Measurements from ENCODE around the gene SRPK2.

Gene SRPK2

DNA sequence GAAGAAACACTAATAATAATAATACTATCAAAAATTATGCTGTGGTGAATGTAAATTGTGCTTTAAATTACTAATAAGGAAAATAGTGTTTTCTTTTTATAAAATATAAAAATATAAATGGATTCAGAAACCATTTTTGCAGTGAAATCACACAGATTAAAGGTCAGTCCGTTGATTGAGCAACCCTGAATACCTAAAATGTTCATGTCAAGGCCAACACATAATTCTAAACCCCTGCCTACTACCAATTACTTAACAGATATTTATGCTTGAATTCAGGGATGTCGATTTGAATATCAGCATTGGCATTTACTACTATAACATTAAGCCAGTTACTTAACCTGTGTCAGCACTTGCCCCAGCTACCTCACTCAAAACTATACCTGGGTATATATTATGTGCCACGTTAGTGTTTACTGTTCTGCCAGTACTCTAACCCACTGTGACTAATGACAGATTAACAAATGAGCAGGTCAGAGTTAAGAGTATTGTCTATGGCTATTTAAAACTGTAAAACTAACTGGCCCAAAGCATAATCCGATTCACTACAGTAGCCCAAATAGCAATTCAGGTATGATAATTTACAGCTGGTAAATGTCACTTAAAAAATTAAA lies 209.7 kb downstream of the SRPK2 start:
- no peak for DNase-seq

DNA sequence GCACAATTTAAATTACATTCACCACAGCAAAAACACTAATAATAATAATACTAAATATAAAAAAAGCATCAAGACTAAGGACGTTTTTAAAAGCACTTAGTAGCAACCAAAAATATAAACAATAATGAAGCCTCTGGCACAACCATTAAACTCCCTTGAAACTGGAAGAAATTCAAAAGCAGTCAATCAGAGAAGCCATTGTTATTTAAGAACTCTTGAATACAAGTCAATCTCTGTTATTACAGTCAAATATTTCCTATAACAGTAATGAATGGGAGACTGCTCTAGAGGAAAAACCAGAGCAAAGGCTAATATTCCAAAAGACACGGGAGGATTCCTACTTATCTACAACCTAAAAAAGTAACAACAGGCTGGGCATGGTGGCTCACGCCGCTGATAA lies 210.5 kb downstream of the SRPK2 start:
- DNase-seq, result no peak

DNA sequence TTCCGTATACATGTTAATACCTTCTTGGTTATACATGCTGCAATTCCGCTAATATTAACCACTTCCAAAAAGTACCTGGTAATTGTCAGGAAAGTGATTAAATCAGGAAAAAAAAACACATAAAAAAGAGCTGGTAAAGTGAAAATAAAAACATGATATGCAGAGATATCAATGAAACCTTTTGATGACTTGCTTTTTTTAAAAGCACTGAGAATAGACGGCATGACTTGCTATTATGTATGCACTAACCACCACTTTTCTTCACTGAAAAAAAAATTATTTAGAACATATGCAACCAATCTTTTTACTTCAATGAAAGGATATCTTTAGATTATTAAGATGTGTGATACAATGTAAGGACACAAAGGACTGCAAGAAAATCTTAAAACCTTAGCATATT lies 211.7 kb downstream of the SRPK2 start:
- DNase-seq, result no peak

DNA sequence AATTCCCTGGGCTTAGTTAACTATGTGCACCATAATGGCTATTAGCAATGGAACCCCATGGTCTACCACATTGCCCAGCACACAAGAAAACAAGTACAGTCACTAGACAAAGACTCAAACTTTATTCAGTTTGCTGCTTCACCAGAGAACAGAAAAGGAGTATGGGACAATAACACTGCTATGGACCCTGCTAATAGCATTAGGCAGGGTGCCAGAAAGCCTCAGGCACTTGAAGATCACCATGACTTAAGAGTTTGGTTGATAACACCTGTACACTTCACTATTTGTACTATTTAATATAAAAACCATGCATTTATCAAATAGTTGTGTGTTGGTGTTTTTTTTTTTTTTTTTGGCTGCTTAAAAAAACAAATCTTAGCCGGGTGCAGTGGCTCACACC lies 215.1 kb downstream of the SRPK2 start:
- DNase-seq, result no peak

DNA sequence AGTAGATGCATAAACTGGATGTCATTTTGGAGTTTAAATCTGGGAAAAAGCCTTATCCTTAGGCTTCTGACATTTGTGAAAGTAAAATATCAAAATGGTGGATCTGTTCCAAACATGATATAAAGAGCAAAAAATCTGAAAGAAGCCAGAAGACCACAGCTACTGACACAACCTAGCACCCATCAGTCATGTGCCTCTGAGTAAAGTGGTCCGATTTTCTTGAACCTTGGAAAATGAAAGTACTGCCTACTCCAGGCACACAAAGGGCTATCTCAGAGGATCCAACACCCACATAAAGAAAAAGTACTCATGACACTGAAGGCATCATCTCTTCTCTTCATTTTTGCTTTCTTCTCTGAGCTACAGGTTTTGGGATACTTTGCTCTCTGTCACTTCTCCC lies 224.0 kb downstream of the SRPK2 start:
- DNase-seq, result no peak

DNA sequence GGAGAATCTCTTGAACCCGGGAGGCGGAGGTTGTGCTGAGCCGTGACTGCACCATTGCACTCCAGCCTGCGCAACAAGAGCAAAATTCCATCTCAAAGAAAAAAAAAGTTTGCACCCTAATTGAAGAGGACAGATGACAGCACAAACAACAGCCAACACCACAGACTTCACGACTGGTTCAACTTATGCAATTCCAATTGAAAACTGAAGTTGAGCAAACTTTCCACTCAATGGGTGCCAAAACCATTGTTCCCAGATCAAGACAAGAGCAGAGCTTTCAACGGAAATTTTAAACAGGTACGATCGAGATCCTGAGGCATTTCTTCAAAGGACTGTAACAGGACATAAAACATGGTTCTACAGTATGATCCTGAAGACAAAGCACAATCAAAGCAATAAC lies 225.0 kb downstream of the SRPK2 start:
- DNase-seq, result no peak

DNA sequence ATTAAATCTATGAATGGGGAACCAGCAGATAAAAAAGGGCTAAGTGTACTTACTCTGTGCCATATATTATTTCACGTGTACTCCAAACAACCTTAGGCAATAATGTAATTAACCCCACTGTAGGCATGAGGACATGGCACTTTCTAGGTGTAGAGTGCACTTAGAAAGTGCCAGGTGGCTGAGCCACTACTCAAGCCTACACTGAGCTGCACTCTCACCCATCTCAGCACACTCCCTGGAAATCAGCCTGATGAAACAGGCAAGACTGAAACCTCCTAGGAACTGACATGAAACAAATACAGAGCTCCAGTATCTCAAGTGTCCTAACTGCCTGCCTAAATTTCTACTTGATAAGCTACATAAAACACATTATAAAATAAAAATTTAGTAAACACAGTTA lies 227.4 kb downstream of the SRPK2 start:
- no peak for DNase-seq

DNA sequence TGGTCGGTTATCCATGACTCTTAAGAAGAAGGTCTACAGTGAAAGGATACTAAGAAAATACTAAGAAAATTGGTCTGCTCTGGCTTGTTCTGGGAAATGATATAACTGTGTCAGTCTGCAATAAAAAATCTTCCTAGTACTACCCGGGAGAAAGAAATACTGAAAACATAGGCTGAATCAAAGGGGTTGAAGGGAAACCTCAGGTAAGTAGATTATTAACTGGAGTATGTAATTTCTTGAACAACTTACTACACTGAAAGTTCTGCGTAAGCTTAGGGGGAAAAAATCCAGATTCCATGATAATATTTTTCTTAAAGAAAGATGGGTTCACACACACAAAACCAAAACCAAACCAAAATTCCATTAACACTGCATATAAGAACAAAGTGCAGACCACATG lies 231.4 kb downstream of the SRPK2 start:
- no peak for DNase-seq

DNA sequence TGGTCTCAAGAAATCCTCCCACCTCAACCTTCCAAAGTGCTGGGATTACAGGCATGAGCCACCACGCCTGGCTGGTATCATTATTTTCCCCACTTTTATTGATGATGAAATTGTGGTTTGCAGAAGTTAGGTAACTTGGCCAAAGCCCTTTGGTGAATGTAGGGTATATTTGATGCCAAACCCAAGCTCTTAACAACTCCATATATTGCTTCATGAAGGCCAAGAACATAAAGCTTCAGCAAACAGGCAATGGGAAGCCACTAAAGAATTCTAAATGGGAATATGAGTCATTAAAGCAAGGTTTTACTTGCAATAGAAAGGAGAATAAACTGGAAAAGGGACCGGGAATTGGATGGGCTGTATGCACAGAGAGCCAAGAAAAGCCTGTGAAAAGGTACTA lies 232.0 kb downstream of the SRPK2 start:
- no peak for DNase-seq

DNA sequence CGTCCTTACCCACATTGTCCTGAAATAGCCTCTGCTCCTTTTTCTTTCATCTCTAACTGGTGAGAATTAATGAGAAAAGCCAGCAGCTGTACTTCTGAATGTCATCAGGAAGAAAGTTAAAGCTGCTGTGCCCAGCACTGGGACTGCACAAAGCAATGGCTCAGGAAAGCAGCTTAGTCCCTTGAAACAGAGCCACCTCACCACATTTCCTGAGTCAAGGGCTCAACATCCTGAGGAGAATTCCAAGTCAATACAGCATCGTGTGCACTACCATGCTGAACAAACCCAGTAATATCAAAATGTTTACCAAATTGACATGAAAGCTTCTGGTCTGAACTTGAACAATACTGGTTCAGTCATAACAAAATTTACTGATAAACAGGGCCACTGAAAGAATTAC lies 234.6 kb downstream of the SRPK2 start:
- no peak for DNase-seq

DNA sequence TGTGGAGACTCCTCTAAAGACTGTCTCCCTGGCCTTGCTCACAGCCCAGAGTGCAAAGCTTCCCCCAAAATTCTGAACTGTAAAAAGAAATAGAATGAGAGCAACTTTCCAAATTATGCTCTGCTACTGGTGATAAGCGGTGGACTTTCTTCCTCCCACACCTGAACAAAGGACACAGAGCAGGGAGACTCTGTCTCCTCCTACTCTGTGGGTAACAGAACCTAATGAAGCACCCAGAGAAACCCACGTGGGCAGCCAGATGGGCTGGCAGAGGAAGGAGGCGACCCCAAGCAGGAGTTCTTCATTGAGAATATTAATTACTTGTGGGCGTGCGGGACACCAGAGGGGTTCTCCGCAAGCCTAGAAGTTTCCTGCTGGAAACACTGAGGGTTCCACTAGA lies 235.2 kb downstream of the SRPK2 start:
- no peak for DNase-seq

DNA sequence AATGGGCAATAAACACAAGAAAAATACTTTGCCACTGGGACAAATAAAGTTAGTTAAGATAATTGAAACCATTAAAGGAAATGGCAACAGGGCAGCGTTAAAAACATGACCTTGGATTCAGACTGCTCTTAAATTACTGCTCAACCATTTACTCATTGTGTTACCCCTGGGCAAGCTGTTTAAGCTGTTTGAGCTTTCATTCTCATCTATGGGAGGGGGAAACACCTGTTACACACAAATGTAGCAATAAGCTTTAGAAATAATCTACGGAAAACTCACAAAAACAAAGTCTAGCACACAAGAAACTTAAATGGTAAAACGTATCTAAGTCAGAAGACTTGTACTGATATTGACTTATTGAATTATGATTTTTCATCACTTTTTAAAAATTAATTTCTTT lies 237.6 kb downstream of the SRPK2 start:
- DNase-seq, result no peak

DNA sequence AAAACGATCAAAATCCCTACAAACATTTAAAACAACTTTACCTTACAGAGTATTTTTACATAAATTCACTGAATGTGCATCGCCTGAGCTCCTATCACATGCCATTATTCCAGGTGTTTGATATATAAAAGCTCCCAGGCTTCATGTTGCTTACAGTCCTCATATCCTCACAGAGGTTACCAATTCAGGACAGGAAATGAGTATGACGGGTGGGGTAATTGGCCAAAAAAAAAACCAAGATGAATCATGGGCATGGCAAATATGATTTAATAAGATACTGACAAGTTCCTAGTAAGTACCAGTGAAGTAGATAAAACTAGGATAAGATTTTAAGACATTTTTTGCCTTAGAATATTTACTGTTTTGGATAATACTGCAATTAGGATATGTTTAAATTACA lies 238.9 kb downstream of the SRPK2 start:
- no peak for DNase-seq

DNA sequence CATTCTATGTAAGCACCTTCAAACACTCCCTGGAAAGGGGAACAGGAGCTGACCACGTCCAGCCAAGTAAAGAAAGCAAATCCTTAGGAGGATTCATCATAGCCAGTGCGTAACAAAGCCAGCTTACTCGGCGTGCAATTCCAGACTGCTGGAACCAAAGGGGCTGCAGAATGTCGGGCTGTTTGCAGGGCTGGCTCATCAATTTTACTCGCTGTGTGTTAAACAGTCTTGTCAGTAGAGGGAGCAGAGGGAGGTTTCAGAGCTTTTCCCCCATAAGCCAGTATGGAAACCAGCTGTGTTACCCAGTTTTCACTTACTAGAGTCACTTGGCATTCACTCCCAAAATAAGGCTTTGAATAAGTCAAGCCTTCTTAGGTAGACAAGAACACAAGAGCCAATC lies 247.7 kb downstream of the SRPK2 start:
- DNase-seq, result no peak

DNA sequence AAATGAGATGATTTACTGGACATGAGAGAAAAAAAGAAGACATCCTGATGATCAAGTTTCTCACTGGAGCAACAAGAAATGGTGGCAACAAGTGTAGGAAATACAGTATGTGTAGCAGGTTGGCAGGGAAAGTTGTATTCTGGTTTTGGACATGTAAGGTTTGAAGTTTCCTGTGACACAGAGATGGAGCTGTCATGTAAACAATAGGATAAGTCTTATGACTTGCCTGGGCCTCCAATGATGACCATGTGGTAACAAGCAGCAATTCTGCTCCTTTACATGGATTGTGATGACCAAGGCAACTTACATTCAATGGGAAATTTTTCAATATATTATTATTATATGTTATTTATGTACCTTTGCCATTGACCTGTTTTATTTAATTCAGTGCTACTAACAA lies 249.3 kb downstream of the SRPK2 start:
- no peak for DNase-seq

DNA sequence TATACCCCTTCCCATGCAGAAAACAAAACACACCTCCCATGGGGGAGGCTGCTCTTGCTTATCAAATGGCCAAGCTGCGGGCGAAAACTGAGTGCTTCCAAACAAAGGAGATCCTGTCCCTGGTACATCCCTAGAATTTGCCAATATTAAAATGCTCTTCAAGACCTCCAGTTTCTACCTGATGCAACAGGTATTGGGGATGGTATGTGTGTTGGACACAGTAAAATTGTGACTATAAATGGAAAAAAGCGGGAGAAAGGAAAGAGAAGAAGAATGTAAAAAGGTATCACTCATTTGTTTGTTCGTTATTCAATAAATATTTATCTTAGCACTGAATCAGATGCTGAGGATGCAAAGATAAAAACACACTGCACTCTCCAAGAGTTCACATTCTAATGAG lies 250.8 kb downstream of the SRPK2 start:
- DNase-seq, result no peak

DNA sequence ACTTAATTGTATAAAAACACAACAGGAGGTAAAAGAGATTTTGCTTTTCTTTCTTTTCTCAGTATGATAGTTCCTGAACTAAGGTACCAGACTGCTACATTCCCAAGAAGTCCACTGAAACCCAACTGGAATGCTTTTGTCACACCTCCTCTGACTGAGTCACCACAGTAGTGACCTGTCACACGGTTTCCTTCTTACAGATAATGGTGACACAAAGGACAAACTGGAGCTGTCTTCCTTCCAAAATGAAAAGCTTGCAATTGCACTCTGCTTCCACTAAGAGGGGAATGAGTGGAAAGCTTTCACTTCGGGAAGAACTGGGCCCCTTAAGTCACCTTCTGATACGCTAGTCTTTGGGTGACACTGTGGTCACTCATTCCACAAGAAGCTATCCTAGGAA lies 252.5 kb downstream of the SRPK2 start:
- no peak for DNase-seq

DNA sequence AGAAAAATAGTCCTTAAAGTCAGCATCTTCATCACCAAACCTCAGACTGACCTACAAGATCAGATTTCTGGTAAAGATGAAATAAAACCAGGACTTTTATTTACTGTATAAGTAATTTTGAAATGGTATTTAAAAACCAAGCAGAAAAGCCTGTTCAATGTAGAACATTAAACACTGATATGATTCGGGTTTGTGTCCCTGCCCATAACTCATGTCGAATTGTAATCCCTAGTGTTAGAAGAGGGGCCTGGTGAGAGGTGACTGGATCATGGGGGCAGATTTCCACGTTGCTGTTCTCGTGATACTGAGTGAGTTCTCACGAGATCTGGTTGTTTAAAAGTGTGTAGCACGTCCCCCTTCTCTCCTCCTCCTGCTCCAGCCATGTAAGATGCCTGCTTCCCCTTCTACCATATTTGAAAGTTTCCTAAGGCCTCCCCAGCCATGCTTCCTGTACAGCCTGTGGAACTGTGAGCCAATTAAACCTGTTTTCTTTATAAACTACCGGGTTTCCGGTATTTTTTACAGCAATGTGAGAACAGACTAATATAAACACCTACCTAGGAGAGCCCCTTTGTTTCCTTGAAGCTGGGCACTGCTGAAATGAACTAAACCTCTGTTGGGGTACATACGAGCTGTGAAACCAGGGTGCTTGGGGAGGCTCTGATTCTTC lies 254.6 kb downstream of the SRPK2 start:
- DNase-seq, result no peak

DNA sequence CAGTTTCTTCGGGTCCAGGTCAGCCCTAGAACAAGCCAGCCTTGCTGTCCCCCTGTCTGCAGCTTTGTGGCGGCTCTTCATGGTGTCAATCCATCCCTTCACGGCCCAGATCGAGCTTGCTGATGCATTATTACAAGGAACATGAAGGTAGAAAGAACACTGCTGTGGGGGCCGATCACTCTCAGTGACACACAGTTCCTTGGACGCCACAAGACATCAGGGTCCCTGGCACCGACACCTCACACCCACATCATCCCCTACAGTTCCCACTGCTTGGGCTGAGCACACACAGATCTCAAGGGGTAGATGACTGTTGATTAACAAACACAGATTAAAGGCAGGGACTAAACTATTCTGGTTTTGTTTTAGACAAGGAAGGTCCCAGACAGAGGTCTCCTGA lies 255.4 kb downstream of the SRPK2 start:
- DNase-seq, result no peak

DNA sequence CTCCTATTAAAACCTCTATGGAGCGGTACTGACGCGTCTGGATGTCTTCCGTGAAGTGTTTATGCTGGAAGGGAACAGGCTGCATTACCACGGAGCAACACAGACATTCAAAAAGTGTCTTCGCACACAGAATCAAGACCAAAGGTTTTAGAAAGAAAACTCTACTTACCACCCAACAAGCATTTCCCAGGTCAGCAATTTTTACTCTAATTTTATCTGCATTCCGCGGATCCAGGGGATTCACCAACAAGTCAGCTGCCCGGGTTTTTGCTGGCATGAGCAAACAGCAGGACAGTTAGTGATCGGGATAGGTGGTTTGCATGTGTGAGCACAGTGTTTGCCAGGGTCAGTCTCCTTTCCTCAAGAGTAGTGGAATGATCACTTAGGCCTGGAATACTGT lies 255.9 kb downstream of the SRPK2 start:
- no peak for DNase-seq

DNA sequence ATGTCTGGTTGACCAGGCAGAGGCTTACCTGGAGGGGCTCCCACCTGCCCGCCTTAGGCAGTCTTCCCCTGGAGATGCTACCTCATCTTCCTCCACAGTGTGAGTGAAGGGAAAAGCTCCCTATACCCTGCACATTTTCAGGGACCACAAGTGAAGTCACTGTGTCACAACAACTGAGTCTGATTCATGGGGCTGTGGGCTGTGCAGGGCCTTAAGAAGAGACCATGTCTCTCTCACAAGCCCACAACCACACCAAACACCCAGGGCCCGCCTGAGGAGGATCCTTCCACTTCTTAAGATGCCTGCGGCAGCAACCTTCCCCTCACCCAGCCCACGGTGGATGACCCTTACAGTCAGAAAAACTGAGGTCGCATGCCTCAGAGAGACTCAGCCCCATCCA lies 256.4 kb downstream of the SRPK2 start:
- DNase-seq, result no peak

DNA sequence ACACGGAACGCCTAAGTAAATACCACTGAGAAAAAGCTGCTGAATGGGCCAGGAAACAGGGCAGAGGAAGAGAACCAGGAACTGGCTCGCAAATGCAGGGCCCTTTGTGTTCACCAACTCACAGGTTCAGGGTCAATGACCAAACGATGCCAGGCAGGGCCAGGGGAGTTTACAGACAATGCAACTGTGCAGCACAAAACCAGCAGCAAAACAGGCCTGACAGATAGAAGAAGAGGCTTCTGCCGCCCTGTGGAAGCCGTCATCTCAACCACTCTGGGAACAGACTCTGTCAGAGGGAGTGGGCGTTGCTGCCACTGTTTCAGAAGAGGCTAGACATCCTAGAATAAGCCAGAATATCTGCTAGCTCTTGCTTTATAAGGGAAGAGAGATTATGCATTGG lies 256.8 kb downstream of the SRPK2 start:
- DNase-seq, result no peak

DNA sequence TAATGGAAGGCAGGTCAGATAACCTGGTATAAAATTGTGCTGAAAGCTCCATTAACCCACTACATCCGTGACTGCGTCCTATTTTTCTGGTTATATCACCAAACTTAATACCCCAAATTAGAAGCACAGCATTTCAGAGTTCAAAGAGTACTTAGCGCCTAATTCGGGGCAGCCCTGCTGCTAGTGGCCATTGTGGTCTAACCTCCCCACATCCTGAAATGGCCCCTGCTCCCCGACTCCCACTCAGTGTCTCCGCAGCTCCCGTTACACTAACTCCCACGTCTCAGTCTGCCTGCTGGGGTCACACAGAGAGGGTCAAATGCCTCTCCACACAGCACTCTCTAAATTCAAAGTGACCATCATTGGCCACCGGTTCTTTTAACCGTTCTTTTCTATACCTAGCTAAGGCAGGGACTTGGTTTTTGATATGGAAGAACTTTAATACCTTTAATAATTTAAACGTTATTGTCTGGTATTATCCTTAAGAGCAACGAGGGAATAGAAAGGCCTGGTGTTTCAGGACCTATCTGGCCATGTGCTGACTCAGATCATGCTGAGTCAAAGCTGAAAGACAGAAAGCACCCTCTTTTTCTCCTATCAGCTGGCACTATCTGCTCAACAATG lies 257.6 kb downstream of the SRPK2 start:
- DNase-seq, result no peak

DNA sequence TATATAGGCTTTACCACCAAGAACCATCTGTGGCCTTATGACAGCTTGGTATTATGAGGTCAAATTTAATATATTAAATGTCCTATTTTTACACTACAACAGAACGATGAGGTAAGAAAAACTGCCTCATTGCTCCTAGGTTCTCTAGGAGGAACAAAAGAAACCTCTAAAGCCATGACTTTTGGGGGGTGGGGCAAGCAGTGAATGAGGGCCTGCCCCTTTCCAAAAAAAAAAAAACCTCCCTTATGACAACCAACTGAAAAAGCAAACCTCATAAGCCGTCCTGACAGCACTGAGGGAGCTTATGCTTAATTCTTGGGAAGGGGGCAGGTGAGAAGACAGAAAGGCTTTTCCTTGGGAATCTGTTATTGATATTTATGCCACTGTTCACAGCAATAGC lies 258.1 kb downstream of the SRPK2 start:
- no peak for DNase-seq

DNA sequence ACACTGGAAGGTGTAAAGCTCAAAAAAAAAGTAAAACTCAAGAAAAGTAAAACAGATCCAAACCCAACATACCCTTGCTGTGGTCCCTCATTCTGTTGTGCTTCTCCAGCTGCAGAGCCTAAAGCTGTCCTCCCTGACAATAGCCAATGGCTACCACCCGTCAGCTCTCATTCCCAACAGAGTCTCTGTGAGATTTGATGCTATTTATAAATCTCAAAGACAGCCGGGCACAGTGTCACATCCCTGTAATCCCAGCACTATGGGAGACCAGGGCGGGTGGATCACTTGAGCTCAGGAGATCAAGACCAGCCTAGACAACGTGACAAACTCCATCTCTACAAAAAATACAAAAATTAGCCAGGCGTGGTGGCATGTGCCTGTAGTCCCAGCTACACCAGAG lies 258.7 kb downstream of the SRPK2 start:
- no peak for DNase-seq
